ENCODE results near the gene GRK3.
"Not testable (repeated sequence)": the region's sequence is repeated elsewhere in the genome, so short reads cannot be mapped to it uniquely, and the experiment has no call there.

The GRK3 gene

GRCh38 chr22:25564320-25564978, at the start of gene GRK3:
TSS of gene GRK3 (plus strand) at chr22:25564675. CDS start at chr22:25565041, 366 bp downstream.
- peak; percentile 63 to 67 for DNase-seq

DNA sequence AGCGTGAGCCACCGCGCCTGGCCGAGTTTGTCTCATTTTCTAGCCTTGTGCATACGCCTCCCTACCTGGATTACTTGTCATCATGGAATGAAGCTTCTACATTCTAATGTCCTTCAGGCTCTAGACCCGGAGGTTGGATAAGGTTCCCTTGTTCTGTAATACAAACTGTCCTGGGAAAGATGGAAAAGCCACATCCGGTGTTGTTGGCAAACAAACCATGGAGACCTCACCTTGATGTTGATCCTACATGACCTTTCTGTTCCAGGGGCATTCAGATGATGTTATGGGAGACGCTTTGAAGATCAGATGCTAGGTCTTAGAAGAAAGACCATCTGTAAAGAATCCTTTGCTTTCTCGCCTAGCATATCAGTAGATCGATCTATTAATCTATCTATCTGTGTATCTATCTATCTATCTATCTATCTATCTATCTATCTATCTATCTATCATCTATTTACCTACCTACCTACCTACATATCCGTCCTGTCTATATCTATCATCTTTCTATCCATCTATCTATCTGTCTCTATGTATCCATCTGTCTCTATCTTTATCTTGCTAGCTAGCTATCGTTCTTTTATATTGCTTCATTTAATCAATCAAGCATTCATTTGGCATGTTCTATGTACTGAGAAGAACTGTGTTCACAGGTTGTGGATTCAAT, 46.3 kb upstream of the GRK3 start:
- no peak for DNase-seq

DNA sequence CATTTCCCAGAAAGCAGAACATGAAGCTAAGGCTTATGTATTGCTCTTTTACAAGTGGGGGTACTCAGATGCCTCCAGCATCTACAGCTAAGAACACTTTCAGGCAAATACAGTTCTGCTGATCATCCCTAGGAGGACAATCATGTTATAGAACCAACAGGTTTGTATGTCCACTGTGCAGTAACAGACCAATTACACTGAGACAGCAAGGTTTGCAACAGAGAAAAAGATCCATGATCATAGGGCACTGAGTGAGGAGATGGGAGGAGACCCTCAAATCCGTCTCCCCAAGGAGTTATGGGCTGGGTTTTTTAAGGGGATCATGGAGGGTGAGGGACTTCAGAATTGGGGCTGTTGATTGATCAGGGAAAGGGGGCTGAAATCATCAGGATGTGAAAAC, 39.1 kb upstream of the GRK3 start:
- DNase-seq, result no peak

DNA sequence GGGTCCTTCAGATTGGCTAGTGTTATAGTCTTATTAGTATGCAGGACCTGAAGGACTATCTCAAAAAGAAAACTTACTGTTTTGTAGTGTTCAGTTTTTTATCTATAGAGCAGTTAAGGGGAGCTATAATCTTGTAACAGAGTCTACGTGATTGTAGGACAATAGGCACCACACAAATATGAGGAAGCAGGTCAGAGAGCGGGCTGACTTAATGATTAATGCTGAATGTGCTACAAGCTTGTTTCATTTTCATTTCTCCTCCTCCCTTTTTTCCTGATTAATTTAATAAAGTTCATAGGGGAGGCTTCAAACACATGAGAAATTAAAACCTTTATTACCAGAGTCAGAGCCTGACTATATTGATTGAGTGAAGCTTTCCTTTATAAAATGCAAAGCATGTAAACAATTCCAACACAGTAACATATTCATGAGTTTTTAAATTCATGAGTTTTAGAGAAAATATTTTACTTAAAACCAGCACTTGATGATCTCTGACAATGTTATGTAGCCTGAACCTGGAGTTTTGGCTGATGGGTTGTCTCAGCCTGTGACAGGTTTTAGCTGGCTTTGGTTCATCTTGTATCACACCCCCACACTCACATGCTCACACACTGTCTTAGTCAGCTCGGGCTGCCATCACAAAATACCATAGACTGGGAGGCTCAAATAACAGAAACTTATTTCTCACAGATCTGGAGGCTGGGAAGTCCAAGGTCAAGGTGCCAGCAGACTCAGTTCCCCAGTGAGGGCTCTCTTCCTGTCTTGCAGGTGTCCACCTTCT, 38.5 kb upstream of the GRK3 start:
- DNase-seq, result not testable (repeated sequence)

DNA sequence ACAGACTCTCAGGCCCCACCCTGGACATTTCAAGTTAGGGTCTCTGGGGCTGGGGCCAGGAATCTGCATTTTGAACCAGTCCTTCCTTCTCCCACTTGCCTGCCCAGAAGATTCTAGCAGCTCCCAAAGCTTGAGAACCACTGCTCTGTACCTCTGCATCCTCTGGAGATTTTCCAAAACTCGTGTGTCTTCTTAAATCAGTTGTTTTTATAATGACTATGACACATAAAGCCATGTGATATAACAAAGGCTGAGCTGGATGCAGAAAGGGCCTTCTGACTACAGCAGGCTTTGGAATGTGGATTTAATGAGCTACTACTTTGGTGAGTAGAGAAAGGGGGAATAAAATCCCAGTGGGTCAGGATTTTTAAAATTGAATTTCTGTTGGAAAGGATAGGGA, 37.5 kb upstream of the GRK3 start:
- DNase-seq, result not testable (repeated sequence)

GRCh38 chr22:25528068-25528467, 36.4 kb upstream of the GRK3 start:
- DNase-seq, result not testable (repeated sequence)

DNA sequence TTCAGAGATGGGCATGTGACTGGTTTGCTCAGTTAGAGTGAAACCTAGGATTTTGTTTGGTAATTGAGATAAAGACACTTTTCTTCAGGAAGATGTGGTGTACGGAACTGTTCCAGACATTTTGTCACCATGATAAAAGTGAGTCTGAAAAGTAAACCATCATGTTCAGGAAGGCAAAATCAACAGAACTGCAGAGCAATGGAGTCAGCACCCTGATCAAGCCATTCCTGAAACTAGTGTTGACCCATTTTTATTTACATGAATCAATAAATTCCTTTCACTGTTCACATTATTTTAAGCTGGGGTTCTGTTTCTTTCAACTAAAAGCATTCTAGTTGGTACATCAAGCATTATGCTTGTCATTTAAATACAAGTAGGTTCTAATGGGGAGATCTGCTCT, 35.4 kb upstream of the GRK3 start:
- not testable (repeated sequence) for DNase-seq

GRCh38 chr22:25529541-25530137, 34.8 kb upstream of the GRK3 start:
- DNase-seq, result not testable (repeated sequence)

GRCh38 chr22:25531677-25532076, 32.8 kb upstream of the GRK3 start:
- DNase-seq, result not testable (repeated sequence)

DNA sequence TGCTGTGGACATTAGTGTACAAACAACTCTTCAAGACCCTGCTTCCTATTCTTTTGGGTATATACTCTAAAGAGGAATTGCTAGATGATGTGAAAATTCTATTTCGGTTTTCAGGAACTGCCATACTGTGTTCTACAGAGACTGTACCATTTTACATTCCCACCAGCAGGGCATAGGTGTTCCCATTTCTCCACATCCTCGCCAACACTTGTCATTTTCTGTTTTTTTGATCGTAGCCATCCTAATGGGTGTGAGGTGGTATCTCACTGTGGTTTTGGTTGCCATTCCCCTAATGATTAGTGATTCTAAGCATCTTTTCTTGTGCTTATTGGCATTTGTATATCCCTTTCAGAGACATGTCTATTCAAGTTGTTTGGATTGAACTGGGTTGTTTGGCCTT, 29.8 kb upstream of the GRK3 start:
- DNase-seq, result no peak

DNA sequence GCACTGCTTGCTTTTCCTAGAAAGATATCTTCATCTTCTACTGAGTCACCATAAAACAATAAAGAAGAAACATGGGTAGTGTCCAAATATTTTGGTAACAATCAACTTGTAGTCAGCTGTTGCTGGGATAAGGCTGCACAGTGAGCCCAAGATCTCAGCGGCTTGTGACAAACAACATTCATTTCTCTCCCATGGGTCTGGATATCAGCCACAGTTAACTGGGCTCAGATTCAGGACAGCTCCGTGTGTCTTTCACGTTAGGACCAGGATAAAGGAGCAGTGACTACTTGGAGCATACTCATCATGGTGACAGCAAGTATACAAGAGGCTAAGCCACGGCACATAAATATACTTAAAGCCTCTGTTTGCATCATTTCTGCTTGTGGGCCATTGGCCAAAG, 27.9 kb upstream of the GRK3 start:
- no peak for DNase-seq

DNA sequence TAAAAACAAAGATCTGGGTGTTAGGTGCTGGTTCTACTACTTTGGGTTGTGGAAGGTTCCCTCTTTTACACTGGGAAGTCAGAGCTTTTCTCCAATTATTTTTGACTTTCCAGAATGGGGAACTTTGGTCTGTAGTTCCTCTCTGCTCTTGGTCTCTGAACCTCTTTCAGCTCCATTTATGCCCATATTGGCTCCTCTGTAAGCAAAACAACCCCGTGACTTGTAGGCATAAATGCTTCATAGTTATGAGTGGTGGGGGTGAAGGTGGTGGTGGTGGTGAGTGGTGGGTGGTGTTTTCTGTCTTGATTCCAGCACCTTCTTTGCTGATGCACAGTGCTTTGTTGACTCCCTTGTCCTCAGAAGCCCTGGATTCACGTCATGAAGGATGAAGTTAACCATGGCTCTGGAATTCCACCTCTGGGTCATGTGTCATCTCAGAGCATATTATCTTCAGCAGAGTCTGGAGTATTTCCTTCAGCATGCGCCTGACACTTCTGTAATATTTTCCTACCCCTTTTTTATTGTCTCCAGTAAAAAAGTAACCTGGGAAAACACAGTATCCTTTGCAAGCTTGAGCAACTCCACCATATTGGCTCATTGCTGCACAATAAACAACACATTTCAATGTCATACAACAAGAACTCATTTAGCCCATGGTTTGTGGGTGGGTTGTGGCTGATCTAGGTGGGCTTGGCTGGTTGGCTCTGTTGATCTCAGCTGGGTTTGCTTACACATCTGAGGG, 24.1 kb upstream of the GRK3 start:
- no peak for DNase-seq

DNA sequence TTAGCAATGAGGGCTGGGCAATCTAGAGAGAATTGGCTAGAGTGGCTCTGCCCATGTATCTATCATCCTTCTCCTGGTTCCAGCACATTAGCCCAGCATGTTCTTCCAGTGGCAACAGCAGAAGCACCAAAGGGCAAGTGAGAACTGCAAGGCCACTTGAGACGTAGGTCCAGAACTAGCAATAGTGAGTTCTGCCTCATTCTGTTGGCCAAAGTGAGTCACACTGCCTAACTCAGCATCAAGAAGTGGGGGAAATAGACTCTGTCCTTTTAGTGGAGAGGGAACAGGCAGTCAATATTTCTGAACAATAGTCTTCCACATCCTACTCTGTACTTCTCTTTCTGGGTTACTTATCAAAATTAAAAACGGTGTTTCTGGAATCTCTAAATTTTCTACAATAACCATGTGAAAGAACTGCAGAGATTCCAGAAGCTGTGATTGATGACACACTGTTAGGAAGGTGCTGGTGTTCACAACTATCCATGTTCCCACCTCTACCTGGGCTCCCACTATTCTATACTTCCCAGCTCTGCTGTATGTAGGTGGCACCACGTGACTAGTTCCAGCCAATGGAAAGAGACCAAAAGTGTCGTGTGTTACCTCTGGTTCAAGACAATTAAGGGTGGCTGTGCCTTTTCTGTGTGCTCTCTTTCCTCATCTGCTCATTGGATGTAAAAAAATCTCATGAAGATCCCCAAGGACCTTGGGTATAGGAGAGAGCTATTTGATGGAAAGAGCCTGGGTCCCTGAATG, 23.4 kb upstream of the GRK3 start:
- DNase-seq, result no peak

GRCh38 chr22:25542191-25542590, 22.3 kb upstream of the GRK3 start:
- DNase-seq, result no peak

DNA sequence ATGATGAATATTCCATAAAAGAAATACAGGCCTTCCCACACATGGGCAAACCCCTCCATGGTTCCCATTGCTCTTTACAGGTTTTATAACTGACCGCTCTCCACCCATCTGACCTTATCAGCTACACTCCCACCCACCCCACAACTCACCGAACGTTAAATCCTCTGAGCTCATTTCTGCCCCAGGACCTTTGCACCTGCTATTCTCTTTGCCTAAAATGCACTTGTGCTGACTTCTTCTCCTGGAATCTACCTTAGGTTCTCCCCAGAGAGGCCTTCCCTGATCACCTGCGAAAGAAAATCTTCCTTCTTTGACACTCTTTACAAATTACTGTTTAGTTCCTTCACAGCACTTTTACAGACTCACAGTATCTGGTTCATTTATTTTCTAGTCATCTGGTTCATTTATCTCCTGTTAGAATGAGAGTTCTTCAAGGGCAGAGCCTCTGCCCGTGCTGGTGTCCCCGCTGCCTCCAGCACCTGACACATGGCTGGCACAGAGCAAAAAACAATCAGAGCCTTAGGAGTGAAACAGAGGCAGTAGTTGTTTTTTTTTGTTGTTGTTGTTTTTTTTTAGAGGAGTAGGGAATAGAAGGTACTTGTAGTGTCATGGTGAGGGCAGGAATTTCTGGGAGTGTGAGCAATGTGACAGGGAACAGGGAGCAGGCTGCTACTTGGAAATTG, 21.6 kb upstream of the GRK3 start:
- DNase-seq, result no peak

- DNase-seq, result no peak
Measured at GRCh38 chr22:25545146-25545545, 19.3 kb upstream of the GRK3 start.

DNA sequence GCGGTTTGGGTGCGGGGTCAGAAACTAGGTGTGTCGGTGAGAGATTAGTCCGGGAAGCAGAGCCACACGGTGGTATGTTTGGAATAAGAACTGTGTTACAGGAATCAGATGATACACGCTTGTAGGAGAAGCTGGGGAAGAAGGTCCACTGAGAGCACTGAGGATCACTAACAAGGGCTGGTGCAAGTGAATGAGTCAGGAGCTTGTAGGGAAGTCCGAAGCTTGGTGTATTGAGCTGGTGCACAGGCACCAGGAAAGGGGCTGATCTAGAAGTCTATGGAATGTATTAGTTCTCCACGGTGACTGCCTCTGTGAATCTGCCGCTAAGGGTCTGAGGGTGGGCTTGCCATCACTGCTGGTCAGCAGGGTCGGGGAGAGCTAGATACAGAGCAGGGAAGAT, 18.8 kb upstream of the GRK3 start:
- no peak for DNase-seq

DNA sequence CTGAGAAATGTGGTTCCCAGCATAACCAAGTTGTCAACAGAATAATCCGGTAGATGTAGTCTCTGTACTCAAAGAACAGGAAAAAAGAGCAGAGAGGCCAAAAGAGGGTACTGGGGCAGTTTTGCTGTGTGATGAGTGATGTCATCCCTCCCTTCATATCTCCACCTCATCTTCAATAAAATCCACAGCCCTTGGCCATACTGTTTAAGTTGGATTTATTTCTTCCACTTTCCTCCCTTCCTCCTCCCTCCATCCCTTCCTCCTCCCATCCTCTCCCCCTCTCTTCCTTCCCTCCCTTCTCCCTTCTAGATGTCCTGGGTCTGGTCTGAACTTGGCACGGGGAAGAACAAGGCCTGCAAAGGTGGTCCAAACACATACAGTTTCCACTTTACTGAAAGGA, 18.2 kb upstream of the GRK3 start:
- DNase-seq, result no peak

- peak; percentile 73 to 77 for DNase-seq
Measured at GRCh38 chr22:25546751-25547150, 17.7 kb upstream of the GRK3 start.

- DNase-seq, result no peak
Measured at GRCh38 chr22:25548866-25549464, 15.5 kb upstream of the GRK3 start.

GRCh38 chr22:25551396-25551795, 13.1 kb upstream of the GRK3 start:
- DNase-seq, result no peak
